Thoracic aorta (tissue), 2 donors: ENCODE measurements around the gene SEC14L5. TPM values are rescaled to one million over a fixed set of nuclear protein-coding genes. Genes with fewer than 3 reads are reported as not detected.
"Not testable (repeated sequence)": the region's sequence is repeated elsewhere in the genome, so short reads cannot be mapped to it uniquely, and the experiment has no call there.

Experiments used
- ATAC-seq: fragments of 150-250 bp; one replicate; pipeline ENCODE4 v1.8.0; 2017; ENCODE audit warnings: low read depth; ENCODE audit not compliant: insufficient number of reproducible peaks, low FRiP score
- DNase-seq: peaks from one replicate; pipeline ENCODE4 v3.0.0-alpha.2; 2020; ENCODE audit warnings: low spot score
- H3K27ac ChIP-seq, 2 donors: fragments of 200-600 bp; sonication (generic); 1 replicate in 1 of 2; 2 replicates in 1 of 2; pipeline ENCODE4 v1.5.1; 2016; ENCODE audit warnings: mild to moderate bottlenecking in 2 of 2, moderate library complexity in 2 of 2
- H3K27me3 ChIP-seq: fragments of 200-600 bp; sonication (generic); replicated peaks from 2 replicates; pipeline ENCODE4 v1.6.0; 2016; ENCODE audit warnings: mild to moderate bottlenecking; ENCODE audit not compliant: insufficient read depth
- H3K36me3 ChIP-seq: fragments of 200-600 bp; sonication (generic); one replicate; pipeline ENCODE4 v1.5.1; 2016
- H3K4me1 ChIP-seq, 2 donors: fragments of 200-600 bp; sonication (generic); 1 replicate in 1 of 2; 2 replicates in 1 of 2; pipeline versions ENCODE4 v1.5.1 to v1.6.0; 2016; ENCODE audit warnings: low read depth in 2 of 2, mild to moderate bottlenecking in 1 of 2; ENCODE audit not compliant: control insufficient read depth in 1 of 2
- H3K4me3 ChIP-seq: fragments of 200-600 bp; sonication (generic); 2 replicates; pipeline ENCODE4 v1.5.1; 2016; ENCODE audit warnings: mild to moderate bottlenecking
- H3K9me3 ChIP-seq: fragments of 200-600 bp; sonication (generic); 2 replicates; pipeline ENCODE4 v1.5.1; 2016
- CTCF ChIP-seq: fragments of 200-600 bp; sonication (generic); IDR thresholded peaks from one replicate; pipeline ENCODE4 v1.5.1; 2019; ENCODE audit warnings: antibody characterized with exemption
- total RNA-seq, 2 donors: library from RNA; depleted of rRNA; stranded (reverse); fragments of >200 nt; gene quantifications; one replicate each; pipeline versions ENCODE4 v1.1.0 to v1.2.3, GENCODE V29; 2016

The SEC14L5 gene
- total RNA-seq, 2 donors from 2014 or later = 0.92 to 4.6 TPM

- TF ChIP-seq CTCF = no peak
- DNase-seq = no peak
- Histone ChIP-seq H3K27ac (no peak overlapping the region), H3K9me3 (peaks cover 10% of the 10 kb centered on the region), H3K4me3 (no peak overlapping the region), H3K4me1 (no peaks in the 10 kb centered on the region), H3K27me3 (no peaks in the 10 kb centered on the region), H3K36me3 (peaks cover 8% of the 10 kb centered on the region)
- no peak for ATAC-seq
Observed at GRCh38 chr16:4928227-4928626, 29.9 kb upstream of the SEC14L5 start.

- H3K4me1 ChIP-seq = peaks cover 3 to 11% of the 10 kb centered on the region in 2 donors
- H3K4me3 ChIP-seq, H3K9me3 ChIP-seq, H3K36me3 ChIP-seq, DNase-seq, ATAC-seq, H3K27ac ChIP-seq, H3K27me3 ChIP-seq: not testable (repeated sequence)
Observed at GRCh38 chr16:4929619-4930018, 28.5 kb upstream of the SEC14L5 start.

GRCh38 chr16:4931381-4931780, 26.7 kb upstream of the SEC14L5 start:
- DNase-seq (no peak), ATAC-seq (no peak)
- H3K27ac ChIP-seq = no peak overlapping the region
- no peak overlapping the region for H3K4me3 ChIP-seq
- peaks cover 10% of the 10 kb centered on the region for H3K9me3 ChIP-seq
- H3K27me3 ChIP-seq = no peaks in the 10 kb centered on the region
- H3K4me1 ChIP-seq = peaks cover 18 to 28% of the 10 kb centered on the region in 2 donors
- peaks cover 3% of the 10 kb centered on the region for H3K36me3 ChIP-seq
- TF ChIP-seq CTCF = no peak

- ATAC-seq (no peak), DNase-seq (no peak)
- Histone ChIP-seq H3K4me1 (peaks cover 22 to 39% of the 10 kb centered on the region in 2 donors), H3K27ac (no peak overlapping the region), H3K27me3 (no peaks in the 10 kb centered on the region), H3K9me3 (no peaks in the 10 kb centered on the region), H3K36me3 (no peaks in the 10 kb centered on the region), H3K4me3 (no peak overlapping the region)
- TF ChIP-seq CTCF = no peak
Observed at GRCh38 chr16:4933433-4933832, 24.7 kb upstream of the SEC14L5 start.

GRCh38 chr16:4933871-4934395, 24.2 kb upstream of the SEC14L5 start:
- no peak for TF ChIP-seq CTCF
- no peaks in the 10 kb centered on the region for H3K36me3 ChIP-seq
- H3K9me3 ChIP-seq = no peaks in the 10 kb centered on the region
- no peak overlapping the region for H3K4me3 ChIP-seq
- H3K27me3 ChIP-seq = no peaks in the 10 kb centered on the region
- ATAC-seq (no peak), DNase-seq (no peak)
- H3K4me1 ChIP-seq = peaks cover 22 to 39% of the 10 kb centered on the region in 2 donors
- no peak overlapping the region for H3K27ac ChIP-seq

- H3K27ac ChIP-seq = no peak overlapping the region
- ATAC-seq (no peak), DNase-seq (no peak)
- no peak for TF ChIP-seq CTCF
- no peak overlapping the region for H3K4me3 ChIP-seq
- H3K4me1 ChIP-seq = peaks cover 22 to 39% of the 10 kb centered on the region in 2 donors
- H3K27me3 ChIP-seq = no peaks in the 10 kb centered on the region
- no peaks in the 10 kb centered on the region for H3K36me3 ChIP-seq
- H3K9me3 ChIP-seq = no peaks in the 10 kb centered on the region
Observed at GRCh38 chr16:4934591-4934990, 23.5 kb upstream of the SEC14L5 start.
